Activated T-helper 2 cell treated with anti-CD3 and anti-CD28 coated beads, Interferon-gamma antibody, Interleukin-2, Interleukin-4, amounts not matched to agents 10 μg/mL and 5 μg/mL and 100 μg/mL, durations not matched to agents 14 hours and 24 hours and 36 hours (primary cell): ENCODE data around the gene RABEP2. TPM values are rescaled to one million over a fixed set of nuclear protein-coding genes. Genes with fewer than 3 reads are reported as not detected.
"Not testable (repeated sequence)": the region's sequence is repeated elsewhere in the genome, so short reads cannot be mapped to it uniquely, and the experiment has no call there.

Experiments
- DNase-seq: peaks from one replicate; pipeline ENCODE4 v3.0.0; 2021; ENCODE audit warnings: low spot score
- H3K27ac Mint-ChIP-seq: one replicate; pipeline ENCODE4 v1.8.0; 2021; ENCODE audit warnings: mixed read lengths
- H3K27me3 Mint-ChIP-seq: one replicate; pipeline ENCODE4 v1.8.0; 2021; ENCODE audit warnings: low read depth, mixed read lengths
- H3K36me3 Mint-ChIP-seq: one replicate; pipeline ENCODE4 v1.8.0; 2021; ENCODE audit warnings: low read depth, mixed read lengths
- H3K4me1 Mint-ChIP-seq: one replicate; pipeline ENCODE4 v1.8.0; 2021; ENCODE audit warnings: low read depth, mixed read lengths
- H3K4me3 Mint-ChIP-seq: one replicate; pipeline ENCODE4 v1.8.0; 2021; ENCODE audit warnings: low read depth, mild to moderate bottlenecking, moderate library complexity, mixed read lengths
- H3K9me3 Mint-ChIP-seq: one replicate; pipeline ENCODE4 v1.8.0; 2021; ENCODE audit warnings: mixed read lengths
- intact Hi-C: fragments of 100-400 bp; cut with micrococcal nuclease; formaldehyde crosslinking; loops from one replicate; pipeline ENCODE4 v1.15.1; 2023
- total RNA-seq: library from RNA; stranded (reverse); gene quantifications from 2 replicates; pipeline ENCODE4 v1.2.3, GENCODE V29; 2022

RABEP2 gene
- total RNA-seq, 1 donor from 2014 or later = 20.6 TPM

- Mint-ChIP-seq H3K27me3 (no peaks in the 10 kb centered on the region), H3K4me1 (no peaks in the 10 kb centered on the region), H3K36me3 (no peaks in the 10 kb centered on the region), H3K9me3 (no peaks in the 10 kb centered on the region), H3K27ac (no peak overlapping the region), H3K4me3 (no peak overlapping the region)
- intact Hi-C loops = no loop called here
- DNase-seq = no peak
Observed at GRCh38 chr16:28897826-28898225, 27.2 kb downstream of the RABEP2 start.

- DNase-seq = no peak
- Mint-ChIP-seq H3K27ac (no peak overlapping the region), H3K36me3 (no peaks in the 10 kb centered on the region), H3K4me1 (no peaks in the 10 kb centered on the region), H3K4me3 (no peak overlapping the region), H3K27me3 (no peaks in the 10 kb centered on the region), H3K9me3 (no peaks in the 10 kb centered on the region)
- intact Hi-C loops = no loop called here
Observed at GRCh38 chr16:28895609-28896008, 29.4 kb downstream of the RABEP2 start.

GRCh38 chr16:28893291-28893690, 31.7 kb downstream of the RABEP2 start:
- DNase-seq = no peak
- no peaks in the 10 kb centered on the region for H3K4me1 Mint-ChIP-seq

GRCh38 chr16:28891964-28892890, 32.8 kb downstream of the RABEP2 start:
- Mint-ChIP-seq H3K27me3 (no peaks in the 10 kb centered on the region), H3K4me3 (no peak overlapping the region), H3K36me3 (no peaks in the 10 kb centered on the region), H3K4me1 (no peaks in the 10 kb centered on the region), H3K27ac (no peak overlapping the region), H3K9me3 (no peaks in the 10 kb centered on the region)
- intact Hi-C loops = no loop called here
- no peak for DNase-seq

More at GRCh38 chr16:28893291-28893690, 31.7 kb downstream of the RABEP2 start:
- Mint-ChIP-seq H3K27me3 (no peaks in the 10 kb centered on the region), H3K27ac (no peak overlapping the region), H3K9me3 (no peaks in the 10 kb centered on the region), H3K4me3 (no peak overlapping the region), H3K36me3 (no peaks in the 10 kb centered on the region)
- intact Hi-C loops = no loop called here

- H3K4me3 Mint-ChIP-seq, H3K36me3 Mint-ChIP-seq, H3K27me3 Mint-ChIP-seq, H3K27ac Mint-ChIP-seq, H3K9me3 Mint-ChIP-seq, intact Hi-C loops, DNase-seq, H3K4me1 Mint-ChIP-seq: not testable (repeated sequence)
Observed at GRCh38 chr16:28890355-28890754, 34.7 kb downstream of the RABEP2 start.

GRCh38 chr16:28886945-28887344, 38.1 kb downstream of the RABEP2 start:
- no peaks in the 10 kb centered on the region for H3K27me3 Mint-ChIP-seq
- no peaks in the 10 kb centered on the region for H3K4me1 Mint-ChIP-seq
- no peak for DNase-seq
- H3K27ac Mint-ChIP-seq = no peak overlapping the region
- no peak overlapping the region for H3K4me3 Mint-ChIP-seq
- no peaks in the 10 kb centered on the region for H3K9me3 Mint-ChIP-seq
- no peaks in the 10 kb centered on the region for H3K36me3 Mint-ChIP-seq
- intact Hi-C loops = no loop called here

GRCh38 chr16:28884045-28884444, 41.0 kb downstream of the RABEP2 start:
- DNase-seq = no peak
- H3K27me3 Mint-ChIP-seq = peaks cover 2% of the 10 kb centered on the region
- peaks cover 10% of the 10 kb centered on the region for H3K4me1 Mint-ChIP-seq
- H3K27ac Mint-ChIP-seq = no peak overlapping the region
- H3K9me3 Mint-ChIP-seq = no peaks in the 10 kb centered on the region
- no peaks in the 10 kb centered on the region for H3K36me3 Mint-ChIP-seq
- intact Hi-C loops = no loop called here
- H3K4me3 Mint-ChIP-seq = no peak overlapping the region

GRCh38 chr16:28883221-28883996, 41.6 kb downstream of the RABEP2 start:
- no peak overlapping the region for H3K4me3 Mint-ChIP-seq
- H3K27me3 Mint-ChIP-seq = peaks cover 2% of the 10 kb centered on the region
- DNase-seq = no peak
- H3K4me1 Mint-ChIP-seq = peaks cover 13% of the 10 kb centered on the region
- H3K36me3 Mint-ChIP-seq = no peaks in the 10 kb centered on the region
- H3K9me3 Mint-ChIP-seq = no peaks in the 10 kb centered on the region
- no peak overlapping the region for H3K27ac Mint-ChIP-seq
- intact Hi-C loops = no loop called here

GRCh38 chr16:28882551-28883160, 42.4 kb downstream of the RABEP2 start:
- no peak overlapping the region for H3K27ac Mint-ChIP-seq
- peaks cover 15% of the 10 kb centered on the region for H3K4me1 Mint-ChIP-seq
- no peak overlapping the region for H3K4me3 Mint-ChIP-seq
- no peak for DNase-seq
- intact Hi-C loops = no loop called here
- peaks cover 2% of the 10 kb centered on the region for H3K27me3 Mint-ChIP-seq
- no peaks in the 10 kb centered on the region for H3K9me3 Mint-ChIP-seq
- no peaks in the 10 kb centered on the region for H3K36me3 Mint-ChIP-seq

- intact Hi-C loops, H3K27ac Mint-ChIP-seq: not testable (repeated sequence)
- peaks cover 15% of the 10 kb centered on the region for H3K4me1 Mint-ChIP-seq
Observed at GRCh38 chr16:28881565-28881964, 43.5 kb downstream of the RABEP2 start.

GRCh38 chr16:28880955-28881354, 44.1 kb downstream of the RABEP2 start:
- no peak for DNase-seq
- H3K4me1 Mint-ChIP-seq = peaks cover 15% of the 10 kb centered on the region
- peaks cover 2% of the 10 kb centered on the region for H3K27me3 Mint-ChIP-seq
- intact Hi-C loops = loop anchor here (1.0 kb wide), 1 partner anchor 64 kb away; no protein-coding TSS in a partner anchor
- no peaks in the 10 kb centered on the region for H3K9me3 Mint-ChIP-seq
- H3K27ac Mint-ChIP-seq = peak overlapping the region; percentile 57
- H3K4me3 Mint-ChIP-seq = peak overlapping the region; percentile 72
- H3K36me3 Mint-ChIP-seq = no peaks in the 10 kb centered on the region

More at GRCh38 chr16:28881565-28881964, 43.5 kb downstream of the RABEP2 start:
- peak overlapping the region; percentile 72 for H3K4me3 Mint-ChIP-seq
- H3K9me3 Mint-ChIP-seq, DNase-seq, H3K36me3 Mint-ChIP-seq, H3K27me3 Mint-ChIP-seq: not testable (repeated sequence)

GRCh38 chr16:28880589-28880915, 44.5 kb downstream of the RABEP2 start:
- H3K4me1 Mint-ChIP-seq = peaks cover 15% of the 10 kb centered on the region
- no peaks in the 10 kb centered on the region for H3K9me3 Mint-ChIP-seq
- intact Hi-C loops = loop anchor here (1.0 kb wide), 1 partner anchor 65 kb away; no protein-coding TSS in a partner anchor
- no peak overlapping the region for H3K27ac Mint-ChIP-seq
- DNase-seq = no peak
- no peaks in the 10 kb centered on the region for H3K36me3 Mint-ChIP-seq
- peak overlapping the region; percentile 72 for H3K4me3 Mint-ChIP-seq
- peaks cover 2% of the 10 kb centered on the region for H3K27me3 Mint-ChIP-seq
